K562 (cell line): ENCODE measurements around the gene MOB1B. TPM values are rescaled to one million over a fixed set of nuclear protein-coding genes. Genes with fewer than 3 reads are reported as not detected.

Experiments
- ATAC-seq: fragments of 200-7000 bp; cut with Tn5 transposase; 3 replicates; pipeline ENCODE4 v1.9.1; 2020; ENCODE audit warnings: moderate library complexity
- BruUV-seq: library from RNA; stranded (reverse); fragments of 400-500 nt; replicated peaks from 2 replicates; lab custom pipeline; 2021; lab: Mats Ljungman, UMichigan
- CTCF ChIA-PET: fragments of 300-600 bp; formaldehyde crosslinking; extraction: SDS; loops from one replicate; lab custom pipeline; 2021; ENCODE audit warnings: low intra/inter-chr PET ratio; lab: Yijun Ruan, JAX
- POLR2A ChIA-PET: fragments of 300-600, 350-650 bp; sonication (Branson Sonifier 250); formaldehyde crosslinking; extraction: SDS; loops from one replicate; lab custom pipeline; 2021; ENCODE audit warnings: antibody characterized with exemption, inconsistent platforms; lab: Yijun Ruan, JAX
- DNase-seq, 4 experiments: peaks; one replicate each; pipeline versions ENCODE4 v3.0.0 to v3.0.0-alpha.2; 2011 to 2018; ENCODE audit warnings: low spot score in 3 of 4, mixed read lengths in 3 of 4; ENCODE audit errors: extremely low read depth in 1 of 4
- FAIRE-seq: peaks from 2 replicates; lab custom pipeline; 2011; peaks lifted over from hg19 to GRCh38; lab: Jason Lieb, UNC
- H2AFZ ChIP-seq: 2 replicates; pipeline ENCODE4 v1.6.0; 2011; ENCODE audit warnings: low read depth, low read length, control low read depth, inconsistent platforms
- H3K27ac ChIP-seq: fragments of 200-600 bp; 3 replicates; pipeline ENCODE4 v1.8.0; 2011; ENCODE audit warnings: low read depth, mild to moderate bottlenecking, control low read depth, inconsistent platforms, low read length, moderate library complexity, mixed read lengths; ENCODE audit errors: extremely low read depth
- H3K27me3 ChIP-seq, 2 experiments: fragments of 300-600 bp in 1 of 2; 2 replicates in 1 of 2; 3 replicates in 1 of 2; pipeline versions ENCODE4 v1.6.0 to v1.8.0; 2011; ENCODE audit warnings: inconsistent platforms in 2 of 2, low read length in 2 of 2, mild to moderate bottlenecking in 1 of 2, mixed read lengths in 1 of 2, moderate library complexity in 1 of 2; ENCODE audit not compliant: control insufficient read depth in 2 of 2, insufficient read depth in 2 of 2
- H3K36me3 ChIP-seq: fragments of 300-600 bp; 3 replicates; pipeline ENCODE4 v1.8.0; 2011; ENCODE audit warnings: mild to moderate bottlenecking, low read length, inconsistent platforms; ENCODE audit not compliant: control insufficient read depth, insufficient read depth
- H3K4me1 ChIP-seq, 2 experiments: fragments of 200-600 bp in 1 of 2; replicated peaks in 1 of 2; 2 replicates in 1 of 2; 3 replicates in 1 of 2; pipeline versions ENCODE4 v1.5.1 to v1.8.0; 2011; ENCODE audit warnings: inconsistent platforms in 2 of 2, low read length in 2 of 2, mild to moderate bottlenecking in 1 of 2, mixed read lengths in 1 of 2, moderate library complexity in 1 of 2; ENCODE audit not compliant: control insufficient read depth in 2 of 2, insufficient read depth in 2 of 2
- H3K4me2 ChIP-seq: 2 replicates; pipeline ENCODE4 v1.6.1; 2011; ENCODE audit warnings: low read length, control low read depth, inconsistent platforms, mixed read lengths; ENCODE audit not compliant: insufficient read depth
- H3K4me3 ChIP-seq: fragments of 200-600 bp; sonication (generic), shearing (Covaris generic); 2 replicates; pipeline ENCODE4 v1.5.1; 2016; ENCODE audit warnings: control low read depth, inconsistent platforms
- H3K79me2 ChIP-seq: fragments of 200-600 bp; 3 replicates; pipeline ENCODE4 v1.8.0; 2011; ENCODE audit warnings: low read length, inconsistent platforms; ENCODE audit not compliant: control insufficient read depth, insufficient read depth
- H3K9ac ChIP-seq, 2 experiments: 2 replicates each; pipeline versions ENCODE4 v1.6.0 to v1.6.1; 2011; ENCODE audit warnings: low read depth in 2 of 2, low read length in 2 of 2, control low read depth in 1 of 2, inconsistent platforms in 1 of 2, mild to moderate bottlenecking in 1 of 2, mixed read lengths in 1 of 2; ENCODE audit not compliant: insufficient read depth in 1 of 2
- H3K9me1 ChIP-seq: one replicate; pipeline ENCODE4 v1.6.0; 2011; ENCODE audit warnings: inconsistent platforms, mild to moderate bottlenecking, low read length, moderate library complexity; ENCODE audit not compliant: control insufficient read depth, insufficient read depth
- H3K9me3 ChIP-seq: replicated peaks from 2 replicates; pipeline ENCODE4 v1.5.1; 2011; ENCODE audit warnings: low read depth, low read length, inconsistent platforms; ENCODE audit not compliant: control insufficient read depth, insufficient read depth
- H4K20me1 ChIP-seq: replicated peaks from 2 replicates; pipeline ENCODE4 v1.6.1; 2011; ENCODE audit warnings: low read length, inconsistent platforms, mixed read lengths; ENCODE audit not compliant: control insufficient read depth, insufficient read depth
- FOXM1 ChIP-seq, 2 experiments: fragments of 450-650 bp in 1 of 2; sonication (generic) in 1 of 2; formaldehyde crosslinking in 1 of 2; IDR thresholded peaks; 2 replicates each; pipeline versions ENCODE4 v1.6.1 to v1.9.0; 2017 to 2022; ENCODE audit warnings: low read depth in 2 of 2, mild to moderate bottlenecking in 2 of 2, missing genetic modification reagents in 1 of 2, moderate library complexity in 1 of 2
- NR3C1 ChIP-seq: sonication (generic); formaldehyde crosslinking; IDR thresholded peaks from 2 replicates; pipeline ENCODE4 v1.8.1; 2022; ENCODE audit warnings: missing genetic modification reagents
- PPARD ChIP-seq: fragments of 250-450 bp; sonication (Bioruptor Pico); IDR thresholded peaks from 2 replicates; pipeline ENCODE4 v1.8.0; 2022; ENCODE audit warnings: inconsistent platforms, mild to moderate bottlenecking, moderate library complexity
- REST ChIP-seq, 2 experiments: fragments of 450-650 bp; formaldehyde crosslinking in 1 of 2; IDR thresholded peaks; 2 replicates each; pipeline versions ENCODE4 v1.4.0 to v1.6.1; 2014 to 2020; ENCODE audit warnings: mild to moderate bottlenecking in 2 of 2, borderline replicate concordance in 1 of 2, low read depth in 1 of 2
- SMARCA5 ChIP-seq: fragments of 450-650 bp; IDR thresholded peaks from 2 replicates; pipeline ENCODE4 v1.6.1; 2016
- ZNF311 ChIP-seq: fragments of 250-450 bp; sonication (Bioruptor Pico); IDR thresholded peaks from 2 replicates; pipeline ENCODE4 v1.4.0; 2020; ENCODE audit warnings: mild to moderate bottlenecking, moderate library complexity
- ZNF316 ChIP-seq: fragments of 450-650 bp; IDR thresholded peaks from 2 replicates; pipeline ENCODE4 v1.6.1; 2016
- ZNF384 ChIP-seq: IDR thresholded peaks from 2 replicates; pipeline ENCODE4 v1.6.1; 2012; ENCODE audit warnings: low read depth, low read length, improper control_type of control experiment
- ZNF551 ChIP-seq: fragments of 250-450 bp; sonication (Bioruptor Pico); IDR thresholded peaks from 2 replicates; pipeline ENCODE4 v1.5.0; 2021; ENCODE audit warnings: mild to moderate bottlenecking, moderate library complexity
- WGBS: fragments of 100-300 bp; shearing (Covaris generic); methylation state at CpG from one replicate; pipeline ENCODE4 v1.1.6; 2016; ENCODE audit warnings: low coverage, mixed read lengths; ENCODE audit not compliant: insufficient coverage; ENCODE audit errors: missing lambda C conversion rate; 5-methylcytosine and 5-hydroxymethylcytosine counted together
- in situ Hi-C: fragments of 300-500 bp; cut with MboI; formaldehyde crosslinking; loops from 4 replicates; pipeline ENCODE4 v1.15.0; 2018; ENCODE audit warnings: inconsistent platforms, mixed read lengths
- intact Hi-C: fragments of 100-400 bp; cut with micrococcal nuclease; formaldehyde crosslinking; loops from 2 replicates; pipeline ENCODE4 v1.14.2; 2022
- polyA plus RNA-seq, 8 experiments: library from polyadenylated mRNA; depleted of rRNA in 4 of 8; stranded (reverse) in 5 of 8; unstranded in 3 of 8; fragments of >200 nt; fragmentation: Nextera tagmentation in 2 of 8; fragmentation: Illumina TruSeq in 1 of 8; extraction: Ambion mirVana in 2 of 8; extraction: Trizol in 1 of 8; gene quantifications; 2 replicates each; pipeline versions ENCODE4 v1.2.1 to v1.2.3, GENCODE V29; 2011 to 2014; ENCODE audit warnings: inconsistent platforms in 1 of 8, missing spikeins in 1 of 8
- total RNA-seq, 7 experiments: library from RNA; depleted of rRNA in 6 of 7; stranded (reverse); fragments of >200 nt in 6 of 7; fragmentation: Illumina TruSeq in 2 of 7; extraction: Trizol in 2 of 7; gene quantifications; 2 replicates each; pipeline versions ENCODE4 v1.2.1 to v1.2.3, GENCODE V29; 2011 to 2021; ENCODE audit warnings: low replicate concordance in 1 of 7

The MOB1B gene
- total and polyA plus RNA-seq, 9 of the 15 experiments (the other 6 are each of a cell fraction or from before 2014, with no cell fraction given), result 8.4 to 37.8 (median 19.0) TPM

DNA sequence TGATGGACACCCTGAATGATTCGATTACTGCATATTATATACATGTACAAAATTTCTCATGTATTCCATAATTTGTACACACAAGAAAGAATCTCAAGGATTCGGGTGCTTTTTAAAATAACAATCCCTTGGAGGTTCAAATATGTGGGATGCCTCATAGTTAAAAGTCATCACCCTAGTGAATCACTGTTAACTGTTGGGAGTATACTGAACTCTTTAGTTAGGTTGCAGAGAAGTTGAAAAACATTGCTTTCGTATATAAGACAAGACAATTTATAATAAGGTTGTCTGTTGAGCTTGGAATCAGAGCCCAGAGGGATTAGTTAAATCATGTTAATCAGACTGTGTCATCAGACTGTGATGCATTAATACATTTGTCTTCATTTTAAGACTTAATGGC, 106.9 kb downstream of the MOB1B start (continued):
- no peak for TF ChIP-seq ZNF311

DNA sequence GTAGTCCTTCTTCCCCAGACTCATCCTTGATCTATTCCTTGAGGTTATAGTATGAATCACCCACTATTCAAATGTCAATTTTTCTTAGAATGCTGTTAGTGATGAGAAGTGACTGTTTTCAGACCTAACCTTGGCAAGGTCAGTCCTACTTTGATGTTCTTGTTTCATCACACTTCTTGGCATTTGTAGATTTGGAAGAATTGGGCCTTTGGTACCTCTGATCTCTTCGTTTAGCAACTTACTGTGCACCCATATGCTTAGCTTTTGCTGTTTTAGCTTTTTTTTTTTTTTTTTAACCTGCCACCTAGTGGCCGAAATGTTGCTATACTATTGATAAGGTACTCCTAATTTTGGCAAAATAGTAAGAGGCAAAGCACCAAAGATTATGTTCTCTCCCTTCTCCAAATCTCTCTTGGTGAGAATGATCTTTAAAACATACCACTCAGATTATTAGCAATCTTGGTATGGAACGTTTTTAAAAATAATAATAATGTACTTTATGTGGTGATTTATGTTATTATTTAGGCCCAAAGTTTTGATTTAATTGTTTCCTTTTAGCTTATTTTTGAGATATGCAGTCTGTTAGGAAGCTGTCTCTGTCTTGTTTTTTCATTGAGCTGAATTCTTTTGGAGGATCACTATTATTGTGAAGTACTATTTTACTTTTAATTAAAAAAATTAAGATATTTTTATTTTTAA, 107.9 kb downstream of the MOB1B start:
- H2AFZ ChIP-seq, result no peak overlapping the region
- 0 out of 2 replicates have a peak, but pooled peaks cover 1% of the 10 kb centered on the region for H3K9me3 ChIP-seq
- in situ Hi-C loops (no loop called here), intact Hi-C loops (loop anchor here (5.0 kb wide), 3 partner anchors 108 to 358 kb away; partner anchors contain the start of genes GRSF1 and MOB1B)
- no peaks in the 10 kb centered on the region for H3K27me3 ChIP-seq
- no peaks in the 10 kb centered on the region for H3K9me1 ChIP-seq
- H3K4me1 ChIP-seq, result peaks cover 0 to 4% of the 10 kb centered on the region in 2 experiments; a peak in 1 of 5 replicates
- 0% methylated on average over 3 of the region's 3 CpGs for WGBS
- CTCF ChIA-PET, result interaction anchor here (0.7 to 1.2 kb wide), 6 partner anchors 8 to 410 kb away, joined by 3 to 6 read pairs (median 4); no protein-coding TSS in a partner anchor
- no peaks in the 10 kb centered on the region for H4K20me1 ChIP-seq
- no peak overlapping the region for H3K9ac ChIP-seq
- H3K36me3 ChIP-seq, result peaks cover 6% of the 10 kb centered on the region; the same call in 2 of the 3 replicates
- H3K27ac ChIP-seq, result no peak overlapping the region
- POLR2A ChIA-PET, result interaction anchor here (0.7 to 1.3 kb wide), 3 partner anchors 15 to 172 kb away, joined by 3 to 6 read pairs (median 3); no protein-coding TSS in a partner anchor
- H3K4me2 ChIP-seq, result no peak overlapping the region
- peak; percentile 91 for ATAC-seq
- FAIRE-seq, result peak; percentile 80
- DNase-seq, result peak; percentile 46 to 62 (median 52)
- H3K4me3 ChIP-seq, result no peak overlapping the region
- peaks cover 15% of the 10 kb centered on the region; the same call in 2 of the 3 replicates for H3K79me2 ChIP-seq
- BruUV-seq, result no TSS peak
- peak; percentile 58 for TF ChIP-seq ZNF316
- TF ChIP-seq REST (IDR thresholded peaks at IDR 0.05; ENCODE audit: borderline replicate concordance), result peak; percentile 40; the same call in 1 of the 2 replicates
- no peak for TF ChIP-seq REST (CRISPR knock-in tag; IDR thresholded peaks at IDR 0.05; ENCODE audit: low read depth)
- peak; percentile 47; the same call in 1 of the 2 replicates for TF ChIP-seq SMARCA5
- TF ChIP-seq ZNF384, result peak; percentile 94
- 0 out of 2 replicates have a peak, but pooled peaks have one; percentile 13 for TF ChIP-seq FOXM1 (IDR thresholded peaks at IDR 0.05; ENCODE audit: low read depth)
- no peak for TF ChIP-seq FOXM1 (CRISPR knock-in tag; IDR thresholded peaks at IDR 0.05; ENCODE audit: low read depth)
- no peak for TF ChIP-seq ZNF551
- TF ChIP-seq PPARD, result no peak
- TF ChIP-seq NR3C1 (CRISPR knock-in tag), result no peak
